GM12865 (cell line): ENCODE results near the gene ARHGAP24.
"Not testable (repeated sequence)": the region's sequence is repeated elsewhere in the genome, so short reads cannot be mapped to it uniquely, and the experiment has no call there.

Experiments used
- DNase-seq: peaks from one replicate; pipeline ENCODE4 v3.0.0; 2010; ENCODE audit warnings: low read depth
- H3K4me3 ChIP-seq: 2 replicates; pipeline ENCODE4 v1.5.1; 2011; ENCODE audit warnings: mild to moderate bottlenecking, low read depth, low read length, control low read depth
- TF ChIP-seq, protein P1 (sequence below): IDR thresholded peaks from 2 replicates; pipeline ENCODE4 v1.5.1; 2011; ENCODE audit warnings: low read length, control low read depth, low read depth, inconsistent platforms; ENCODE audit not compliant: insufficient read depth; ENCODE audit errors: missing control alignments

Gene ARHGAP24

GRCh38 chr4:85905761-85906160, 430.8 kb downstream of the ARHGAP24 start:
- no peak for DNase-seq
- no peak overlapping the region for H3K4me3 ChIP-seq
- TF ChIP-seq, protein P1, sequence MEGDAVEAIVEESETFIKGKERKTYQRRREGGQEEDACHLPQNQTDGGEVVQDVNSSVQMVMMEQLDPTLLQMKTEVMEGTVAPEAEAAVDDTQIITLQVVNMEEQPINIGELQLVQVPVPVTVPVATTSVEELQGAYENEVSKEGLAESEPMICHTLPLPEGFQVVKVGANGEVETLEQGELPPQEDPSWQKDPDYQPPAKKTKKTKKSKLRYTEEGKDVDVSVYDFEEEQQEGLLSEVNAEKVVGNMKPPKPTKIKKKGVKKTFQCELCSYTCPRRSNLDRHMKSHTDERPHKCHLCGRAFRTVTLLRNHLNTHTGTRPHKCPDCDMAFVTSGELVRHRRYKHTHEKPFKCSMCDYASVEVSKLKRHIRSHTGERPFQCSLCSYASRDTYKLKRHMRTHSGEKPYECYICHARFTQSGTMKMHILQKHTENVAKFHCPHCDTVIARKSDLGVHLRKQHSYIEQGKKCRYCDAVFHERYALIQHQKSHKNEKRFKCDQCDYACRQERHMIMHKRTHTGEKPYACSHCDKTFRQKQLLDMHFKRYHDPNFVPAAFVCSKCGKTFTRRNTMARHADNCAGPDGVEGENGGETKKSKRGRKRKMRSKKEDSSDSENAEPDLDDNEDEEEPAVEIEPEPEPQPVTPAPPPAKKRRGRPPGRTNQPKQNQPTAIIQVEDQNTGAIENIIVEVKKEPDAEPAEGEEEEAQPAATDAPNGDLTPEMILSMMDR = no peak

GRCh38 chr4:85907001-85907400, 432.1 kb downstream of the ARHGAP24 start:
- TF ChIP-seq, protein P1 = no peak
- no peak overlapping the region for H3K4me3 ChIP-seq
- no peak for DNase-seq

- no peak for DNase-seq
- TF ChIP-seq, protein P1 = no peak
- H3K4me3 ChIP-seq = no peak overlapping the region
These were observed 434.9 kb downstream of the ARHGAP24 start for GRCh38 chr4:85909851-85910250.

- TF ChIP-seq, protein P1 = no peak
- no peak overlapping the region for H3K4me3 ChIP-seq
- no peak for DNase-seq
These were observed 436.0 kb downstream of the ARHGAP24 start for GRCh38 chr4:85910985-85911384.

DNA sequence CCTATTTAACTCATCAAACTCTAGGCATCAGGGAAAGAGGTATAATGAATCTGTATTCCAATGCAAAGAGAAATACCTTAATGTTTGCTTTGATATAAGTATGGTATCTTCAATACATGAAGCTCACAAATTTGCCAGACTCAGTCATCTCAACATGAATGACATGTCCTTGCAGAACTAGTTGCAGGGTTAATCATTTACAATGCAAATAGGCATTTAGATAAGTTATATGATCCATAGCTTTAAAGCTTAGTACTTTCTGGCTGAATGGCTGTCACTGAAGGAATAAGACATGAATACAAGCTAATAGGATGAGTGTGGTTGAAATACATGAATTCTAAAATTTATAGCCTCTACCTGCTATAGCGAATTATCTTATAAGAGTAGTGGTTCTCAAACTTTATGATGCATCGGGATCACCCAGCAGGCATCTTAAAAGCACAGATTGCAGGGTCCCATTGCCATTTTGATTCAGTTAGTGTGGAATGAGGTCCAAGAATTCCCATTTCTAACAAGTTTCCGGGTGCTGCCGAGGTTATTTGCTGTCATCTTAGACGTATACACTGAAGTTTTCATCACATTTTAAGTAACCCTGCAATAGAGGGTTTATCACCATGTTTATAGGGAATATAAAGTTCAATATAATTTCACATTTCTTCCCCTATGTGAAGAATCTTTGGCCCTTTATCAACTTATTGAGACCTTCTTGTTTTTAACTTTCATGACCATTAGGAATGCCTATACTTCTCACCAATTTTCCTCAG, 439.2 kb downstream of the ARHGAP24 start:
- no peak overlapping the region for H3K4me3 ChIP-seq
- TF ChIP-seq, protein P1 = no peak
- no peak for DNase-seq

- not testable (repeated sequence) for H3K4me3 ChIP-seq, DNase-seq
These were observed 440.6 kb downstream of the ARHGAP24 start for GRCh38 chr4:85915570-85915969.

DNA sequence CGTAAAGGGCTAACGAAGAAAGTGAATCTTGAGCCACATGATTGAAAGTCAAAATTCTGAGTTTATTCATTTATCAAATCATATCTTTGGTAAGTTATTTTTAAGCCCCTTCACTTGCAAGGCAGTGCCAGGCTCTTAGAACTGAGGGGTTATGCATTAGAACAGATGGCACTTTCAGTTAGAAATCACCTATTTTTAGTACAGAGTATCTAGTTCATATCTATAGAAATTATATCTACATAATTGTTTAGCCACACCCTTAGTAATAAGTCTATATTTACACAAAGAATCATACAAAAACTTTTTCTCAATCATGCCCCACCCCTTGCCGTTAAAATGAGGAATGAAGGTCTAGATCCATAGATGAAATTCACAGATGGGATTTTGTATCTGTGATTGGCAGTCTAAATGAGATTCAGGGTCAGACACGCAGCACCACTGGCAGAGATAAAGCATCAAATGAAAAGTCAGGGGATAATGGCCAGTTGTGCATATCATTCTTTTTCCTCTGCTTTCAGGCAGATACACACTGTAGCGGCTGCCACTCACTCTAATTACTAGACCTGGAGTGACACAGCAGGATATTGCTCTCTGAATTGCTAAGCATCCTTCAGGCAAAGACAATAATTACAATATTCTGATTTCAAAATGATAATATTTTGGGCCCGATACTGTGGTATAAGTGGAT, 444.4 kb downstream of the ARHGAP24 start:
- no peak for DNase-seq
- TF ChIP-seq, protein P1 = no peak
- no peak overlapping the region for H3K4me3 ChIP-seq
